NAMALWA (cell line): ENCODE data around the gene BANF1.

Experiments
- DNase-seq: peaks from one replicate; pipeline ENCODE4 v3.0.0-alpha.2; 2015; ENCODE audit warnings: low spot score

The BANF1 gene

DNA sequence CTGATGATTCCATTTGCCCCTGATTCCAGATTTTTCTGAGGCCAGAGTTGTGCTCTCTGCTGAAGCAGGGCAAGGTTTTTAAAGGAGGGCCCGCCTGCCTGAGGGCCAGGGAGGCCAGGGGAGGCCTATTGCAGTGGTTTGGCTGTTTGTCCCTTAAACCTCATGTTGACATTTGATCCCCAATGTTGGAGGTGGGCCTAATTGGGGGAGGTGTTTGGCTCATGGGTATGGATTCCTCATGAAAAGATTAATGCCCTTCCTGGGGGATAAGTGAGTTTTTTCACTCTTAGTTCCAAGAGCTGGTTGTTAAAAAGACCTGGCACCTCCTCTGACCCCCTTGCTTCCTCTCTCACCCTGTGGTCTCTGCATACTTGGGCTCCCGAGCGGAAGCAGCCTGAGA, 37.5 kb downstream of the BANF1 start:
- no peak for DNase-seq

GRCh38 chr11:66042227-66042995, 40.1 kb downstream of the BANF1 start:
- DNase-seq: no peak

- no peak for DNase-seq
Measured at GRCh38 chr11:66042996-66043906, 40.9 kb downstream of the BANF1 start.

DNA sequence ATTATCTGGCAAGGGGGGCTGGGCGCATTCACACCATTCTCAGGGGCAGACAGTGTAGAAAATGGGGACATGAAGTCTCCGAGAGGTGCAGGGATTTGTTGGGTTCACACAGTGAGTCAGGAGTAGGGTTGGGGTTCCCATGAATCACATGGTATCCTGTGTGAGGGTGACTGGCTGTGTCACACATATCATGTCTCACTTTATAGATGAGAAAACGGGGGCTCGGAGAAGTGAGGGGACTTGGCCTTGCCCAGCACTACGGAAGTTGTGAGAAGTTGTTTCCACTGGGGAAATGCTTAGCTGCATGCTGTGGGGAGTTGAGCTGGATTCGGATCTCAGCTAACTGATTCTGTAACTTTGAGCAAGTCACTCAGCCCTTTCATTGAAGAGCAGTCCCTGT, 42.5 kb downstream of the BANF1 start:
- no peak for DNase-seq

- DNase-seq: peak; percentile 92
Measured at GRCh38 chr11:66045177-66045639, 42.9 kb downstream of the BANF1 start.

DNA sequence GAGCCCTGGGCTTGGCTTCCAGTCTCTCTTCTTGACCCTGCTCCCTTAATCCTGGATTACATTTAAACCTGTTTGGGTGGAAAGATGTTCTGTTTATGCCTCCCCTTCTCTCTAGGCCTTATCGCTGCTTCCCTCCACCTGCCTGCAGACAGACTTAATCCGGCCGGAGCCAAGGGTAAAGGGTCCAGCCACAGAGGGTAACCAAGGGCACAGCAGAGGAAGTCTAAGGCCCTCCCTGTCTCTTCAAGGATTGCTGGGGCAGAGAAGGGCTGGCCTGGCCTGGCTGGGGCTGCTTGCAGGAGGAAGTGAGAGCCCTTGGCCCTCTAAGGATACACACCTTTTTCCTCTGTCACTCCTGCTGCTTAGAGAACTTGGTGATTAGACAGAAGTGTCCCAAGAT, 44.6 kb downstream of the BANF1 start:
- DNase-seq: no peak

DNA sequence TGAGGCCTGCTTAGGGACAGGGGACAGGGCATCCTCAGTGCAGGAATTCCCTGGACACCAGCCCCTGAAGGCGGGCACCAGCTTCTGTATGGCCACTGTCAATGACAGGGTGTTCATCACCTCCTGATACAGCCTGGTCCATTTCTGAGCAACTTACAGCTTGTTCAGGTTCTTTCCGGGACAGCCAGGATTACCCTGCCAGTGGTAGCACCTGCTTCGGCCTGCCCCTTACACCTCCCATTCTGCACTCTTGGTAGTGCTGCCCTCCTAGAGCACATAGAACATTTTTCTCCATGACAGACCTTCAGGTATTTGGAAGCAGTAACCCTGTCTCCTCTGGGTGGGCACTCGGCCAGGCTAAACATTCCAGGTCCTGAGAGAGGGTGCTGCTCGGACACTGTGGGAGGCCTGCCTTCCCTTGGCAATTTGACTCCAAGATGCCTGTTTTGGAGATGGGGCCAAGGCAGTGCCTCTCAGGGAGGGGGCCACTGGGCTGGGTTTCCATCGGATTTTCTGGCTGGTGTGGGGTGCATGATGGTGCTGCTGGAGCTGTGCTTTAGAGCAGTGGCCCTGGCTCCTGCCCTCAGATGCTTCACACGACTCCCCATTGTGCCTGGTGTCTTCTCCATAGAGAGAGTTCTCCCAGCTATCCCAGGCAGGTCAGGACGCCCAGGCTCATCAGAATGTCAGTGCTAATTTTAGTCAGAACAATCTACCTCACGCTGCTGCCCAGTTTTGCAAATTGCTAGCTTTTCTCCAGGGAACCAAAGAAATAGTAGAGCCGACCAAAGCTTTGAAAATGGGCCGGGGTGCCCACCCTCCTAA, 45.5 kb downstream of the BANF1 start:
- no peak for DNase-seq

- DNase-seq: no peak
Measured at GRCh38 chr11:66048547-66049323, 46.4 kb downstream of the BANF1 start, which contains the start of gene GAL3ST3. Gene GAL3ST3 (minus strand): TSS chr11:66049161. CDS start chr11:66045415, 3,746 bp downstream.

DNA sequence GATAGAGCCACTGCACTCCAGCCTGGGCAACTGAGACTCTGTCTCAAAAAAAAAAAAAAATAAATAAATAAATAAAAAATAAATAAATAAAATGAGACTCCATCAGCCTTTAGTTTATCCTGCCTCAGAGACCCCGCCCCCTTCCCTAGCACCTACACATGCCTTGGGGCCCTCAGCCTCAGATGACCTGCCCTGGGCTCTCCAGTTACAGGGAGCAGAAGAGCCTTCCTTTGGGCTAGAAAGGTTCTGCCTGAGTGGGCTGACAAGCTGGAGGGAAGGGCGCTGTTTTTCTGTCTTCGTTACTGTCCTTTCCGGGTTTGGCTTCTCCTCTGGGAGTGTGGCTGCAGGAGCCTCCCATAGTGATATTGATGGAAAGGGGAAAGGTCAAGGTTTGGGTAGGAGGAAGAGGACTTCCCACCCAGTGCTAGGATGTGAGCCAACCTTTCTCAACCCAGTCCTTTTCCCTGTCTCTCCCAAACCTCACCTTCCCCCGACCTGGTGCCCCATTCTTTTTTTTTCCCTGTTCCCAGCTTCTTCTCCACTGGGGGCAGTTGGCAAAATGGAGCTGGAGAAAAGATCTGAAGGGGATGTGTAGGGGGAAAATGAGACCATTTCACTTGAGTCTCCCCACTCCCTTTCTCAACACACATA, 48.4 kb downstream of the BANF1 start:
- no peak for DNase-seq

- DNase-seq: no peak
Measured at GRCh38 chr11:66051371-66051765, 49.1 kb downstream of the BANF1 start.

DNA sequence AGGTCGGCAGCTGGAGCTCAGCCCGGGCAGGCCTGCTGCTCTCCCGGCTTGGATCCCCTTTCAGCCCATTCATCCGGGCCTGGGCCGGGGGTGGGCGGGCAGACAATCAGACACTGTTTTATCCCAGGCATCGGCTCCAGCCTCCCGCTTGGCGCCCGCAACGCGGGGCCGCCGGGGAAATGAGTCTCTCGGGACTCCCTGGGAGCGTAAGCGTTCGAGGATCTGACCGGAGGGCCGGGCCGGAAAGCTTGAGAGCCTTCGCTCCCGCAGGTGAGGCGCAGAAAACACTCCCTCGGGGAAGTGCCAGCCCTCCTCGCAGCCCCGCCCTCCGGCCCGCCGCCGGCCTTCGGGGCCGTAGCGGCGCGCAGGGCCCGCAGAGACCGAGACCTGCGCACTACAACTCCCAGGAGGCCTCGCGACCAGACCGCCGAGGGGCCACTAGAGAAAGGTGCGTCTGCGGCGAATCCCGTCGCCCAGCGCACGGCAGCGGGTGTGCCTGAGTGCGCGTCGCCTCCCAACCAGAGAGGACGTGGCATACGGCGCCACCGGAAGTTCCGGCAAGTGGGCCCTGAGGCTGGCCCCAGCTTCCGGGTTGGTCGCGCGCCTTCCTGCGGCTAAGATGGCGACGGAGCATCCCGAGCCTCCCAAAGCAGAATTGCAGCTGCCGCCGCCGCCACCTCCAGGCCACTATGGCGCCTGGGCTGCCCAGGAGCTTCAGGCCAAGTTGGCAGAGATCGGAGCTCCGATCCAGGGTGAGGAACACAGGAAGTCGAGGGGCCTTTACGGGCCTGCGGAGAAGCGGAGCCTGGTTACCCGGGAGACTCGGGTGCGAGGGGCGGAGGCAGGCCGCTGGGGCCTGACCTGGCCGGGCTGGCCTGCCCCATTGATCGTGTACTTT, 49.7 kb downstream of the BANF1 start, which contains the start of gene SF3B2:
SF3B2 (plus strand) TSS at position 599 of the 898 bp plus-strand sequence; CDS start at position 620, 21 bp downstream.
- peak; percentile 98 for DNase-seq

DNA sequence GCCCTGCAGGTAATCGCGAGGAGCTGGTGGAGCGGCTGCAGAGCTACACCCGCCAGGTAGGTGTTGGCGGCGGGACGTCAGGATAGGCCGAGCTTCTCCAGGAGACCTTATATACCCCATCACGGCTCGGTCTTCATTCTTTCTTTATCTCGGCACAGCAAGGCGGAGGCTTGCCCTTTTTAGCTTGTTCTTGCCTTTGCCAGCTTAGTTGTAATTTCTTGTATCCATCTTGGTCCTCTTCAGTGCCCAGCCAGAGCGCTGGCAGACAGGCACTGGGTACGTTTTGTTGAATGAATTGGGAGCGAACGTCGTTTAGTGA, 50.3 kb downstream of the BANF1 start:
- no peak for DNase-seq
